AG09309 (cell line): Measurements from ENCODE around the gene CCDC102B.
"Not testable (repeated sequence)": the region's sequence is repeated elsewhere in the genome, so short reads cannot be mapped to it uniquely, and the experiment has no call there.

Experiments used
- DNase-seq: peaks from one replicate; pipeline ENCODE4 v3.0.0-alpha.2; 2010; ENCODE audit warnings: low read depth
- H3K4me3 ChIP-seq: 2 replicates; pipeline ENCODE4 v1.5.1; 2011; ENCODE audit warnings: mild to moderate bottlenecking, low read depth, low read length, moderate library complexity; ENCODE audit not compliant: control insufficient read depth
- TF ChIP-seq, protein P1 (sequence below): IDR thresholded peaks from 2 replicates; pipeline ENCODE4 v1.5.1; 2011; ENCODE audit warnings: mild to moderate bottlenecking, low read depth, low read length, inconsistent platforms; ENCODE audit not compliant: insufficient read depth, control insufficient read depth; ENCODE audit errors: missing control alignments

CCDC102B gene

DNA sequence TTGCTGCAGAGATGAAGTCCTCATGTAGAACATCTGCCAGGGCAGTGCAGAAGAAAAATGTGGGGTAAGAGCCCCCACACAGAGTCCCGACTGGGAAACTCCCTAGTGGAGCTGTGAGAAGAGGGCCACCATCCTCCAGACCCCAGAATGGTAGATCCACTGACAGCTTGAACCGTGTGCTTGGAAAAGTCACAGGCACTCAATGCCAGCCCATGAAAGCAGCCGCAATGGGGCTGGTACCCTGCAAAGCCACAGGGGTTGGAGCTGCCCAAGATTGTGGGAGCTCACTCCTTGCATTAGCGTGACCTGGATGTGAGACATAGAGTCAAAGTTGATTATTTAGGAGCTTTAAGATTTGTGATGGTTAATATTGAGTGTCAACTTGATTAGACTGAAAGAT, 197.8 kb downstream of the CCDC102B start:
- no peak for DNase-seq
- no peak overlapping the region for H3K4me3 ChIP-seq
- TF ChIP-seq, protein P1, sequence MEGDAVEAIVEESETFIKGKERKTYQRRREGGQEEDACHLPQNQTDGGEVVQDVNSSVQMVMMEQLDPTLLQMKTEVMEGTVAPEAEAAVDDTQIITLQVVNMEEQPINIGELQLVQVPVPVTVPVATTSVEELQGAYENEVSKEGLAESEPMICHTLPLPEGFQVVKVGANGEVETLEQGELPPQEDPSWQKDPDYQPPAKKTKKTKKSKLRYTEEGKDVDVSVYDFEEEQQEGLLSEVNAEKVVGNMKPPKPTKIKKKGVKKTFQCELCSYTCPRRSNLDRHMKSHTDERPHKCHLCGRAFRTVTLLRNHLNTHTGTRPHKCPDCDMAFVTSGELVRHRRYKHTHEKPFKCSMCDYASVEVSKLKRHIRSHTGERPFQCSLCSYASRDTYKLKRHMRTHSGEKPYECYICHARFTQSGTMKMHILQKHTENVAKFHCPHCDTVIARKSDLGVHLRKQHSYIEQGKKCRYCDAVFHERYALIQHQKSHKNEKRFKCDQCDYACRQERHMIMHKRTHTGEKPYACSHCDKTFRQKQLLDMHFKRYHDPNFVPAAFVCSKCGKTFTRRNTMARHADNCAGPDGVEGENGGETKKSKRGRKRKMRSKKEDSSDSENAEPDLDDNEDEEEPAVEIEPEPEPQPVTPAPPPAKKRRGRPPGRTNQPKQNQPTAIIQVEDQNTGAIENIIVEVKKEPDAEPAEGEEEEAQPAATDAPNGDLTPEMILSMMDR = no peak

GRCh38 chr18:68997845-68998244, 200.0 kb downstream of the CCDC102B start:
- no peak overlapping the region for H3K4me3 ChIP-seq
- TF ChIP-seq, protein P1 = no peak
- no peak for DNase-seq

DNA sequence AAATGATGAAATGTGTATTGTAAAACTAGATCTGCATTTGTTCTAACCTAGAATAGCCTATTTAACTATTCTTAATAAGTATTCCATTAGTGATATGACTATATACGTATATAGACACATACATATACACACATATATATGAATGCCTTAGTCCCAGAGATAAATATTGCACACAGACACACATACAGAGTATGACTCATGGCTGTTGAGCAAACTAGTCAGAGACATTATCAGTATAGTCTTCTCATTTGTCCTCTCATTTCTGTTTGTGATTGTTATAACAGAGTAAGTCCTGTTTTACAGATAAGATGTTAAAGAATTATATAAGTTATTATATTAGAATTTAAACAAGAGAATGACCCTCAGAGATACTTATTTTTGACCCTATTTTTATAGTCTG, 202.5 kb downstream of the CCDC102B start:
- H3K4me3 ChIP-seq = no peak overlapping the region
- TF ChIP-seq, protein P1 = no peak
- DNase-seq = no peak

DNA sequence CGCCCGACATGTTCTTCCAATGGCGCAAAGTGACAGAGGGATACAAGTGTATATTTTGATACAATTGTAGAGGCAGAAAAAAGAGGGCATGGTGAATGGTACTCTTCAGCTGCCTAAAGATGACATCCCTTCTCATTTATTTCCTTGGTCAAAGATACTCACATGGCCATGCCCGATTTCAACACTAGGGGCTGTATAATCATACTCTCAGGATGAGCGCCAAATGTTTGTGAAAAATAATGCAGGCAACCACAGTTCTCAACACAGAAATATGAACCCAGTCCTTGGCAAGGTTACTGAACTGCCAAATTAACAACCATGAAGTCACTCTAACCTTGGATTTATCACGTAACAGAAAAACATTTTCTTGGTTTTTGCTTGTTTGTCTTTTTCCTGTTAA, 204.4 kb downstream of the CCDC102B start:
- no peak for DNase-seq
- H3K4me3 ChIP-seq = no peak overlapping the region
- TF ChIP-seq, protein P1 = no peak

DNA sequence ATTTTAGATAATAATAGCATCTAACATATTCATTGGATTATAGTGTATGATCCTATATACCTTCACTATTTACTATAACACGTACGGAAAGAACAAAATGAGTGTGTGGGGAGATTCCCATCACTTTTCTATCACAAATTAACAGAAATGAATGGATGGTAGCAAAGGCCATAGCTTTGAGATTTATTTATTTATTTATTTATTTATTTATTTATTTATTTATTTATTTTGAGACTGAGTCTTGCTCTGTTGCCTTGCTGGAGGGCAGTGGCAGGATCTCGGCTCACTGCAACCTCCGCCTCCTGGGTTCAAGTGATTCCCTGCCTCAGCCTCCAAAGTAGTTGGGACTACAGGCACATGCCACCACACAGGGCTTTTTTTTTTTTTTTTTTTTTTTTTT, 208.3 kb downstream of the CCDC102B start:
- not testable (repeated sequence) for DNase-seq, H3K4me3 ChIP-seq

DNA sequence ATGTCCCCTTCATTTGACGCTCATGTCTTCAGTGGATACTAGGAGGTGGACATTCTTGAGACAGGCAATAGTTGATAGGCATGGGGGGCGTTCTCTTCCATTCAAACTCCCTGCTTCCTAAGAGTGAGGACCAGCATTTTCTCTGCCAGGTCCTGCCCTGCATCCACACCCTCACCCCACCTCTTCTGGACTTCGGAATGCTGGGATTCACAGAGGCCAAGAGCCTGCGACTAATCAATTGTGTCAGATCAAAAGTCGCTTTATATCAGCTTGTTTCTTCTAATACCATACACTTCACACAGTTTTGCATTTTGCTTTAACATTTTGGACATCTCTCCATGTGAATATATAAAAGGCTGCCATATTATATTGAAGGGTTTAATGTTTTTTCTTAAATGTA, 210.7 kb downstream of the CCDC102B start:
- no peak overlapping the region for H3K4me3 ChIP-seq
- TF ChIP-seq, protein P1 = no peak
- no peak for DNase-seq

DNA sequence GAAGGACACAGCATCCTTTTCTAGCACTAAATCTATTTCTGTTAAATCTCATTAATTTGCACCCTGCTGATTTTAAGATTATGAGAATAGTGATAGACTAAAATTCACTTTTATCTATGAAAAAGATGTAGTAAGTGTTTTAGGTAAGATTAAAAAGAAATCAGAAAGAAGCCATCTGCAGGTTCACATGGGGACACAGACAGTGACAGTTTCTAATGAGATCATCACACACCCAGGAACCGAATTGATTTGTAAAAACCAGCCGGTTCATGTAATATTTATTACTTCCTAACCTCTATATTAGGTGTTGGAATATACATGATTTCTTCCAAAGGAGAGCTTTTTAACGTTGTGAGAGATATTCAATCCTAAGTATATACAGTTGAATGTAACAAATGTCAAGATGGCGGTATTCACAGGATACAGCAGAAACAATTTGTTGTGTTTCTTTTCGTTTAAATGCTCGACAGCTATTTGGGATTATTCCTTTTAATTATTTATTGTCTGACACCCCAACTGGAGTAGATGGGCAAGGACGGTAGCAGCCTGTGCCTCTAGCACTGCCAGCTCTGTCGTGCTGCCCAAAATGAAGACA, 223.4 kb downstream of the CCDC102B start:
- DNase-seq = no peak
- TF ChIP-seq, protein P1 = no peak

More for the DNA sequence above, 223.4 kb downstream of the CCDC102B start:
- H3K4me3 ChIP-seq = no peak overlapping the region
